Posterior cingulate gyrus (tissue), 11 donors: Measurements from ENCODE around the gene AMIGO3.
A peak's percentile ranks its signal among the peaks of the same experiment; 100 is the strongest.
"Not testable (repeated sequence)": the region's sequence is repeated elsewhere in the genome, so short reads cannot be mapped to it uniquely, and the experiment has no call there.

Experiments used
- DNase-seq, 10 donors: peaks; one replicate each; pipeline versions ENCODE4 v3.0.0 to v3.0.0-alpha.2; 2020 to 2021; ENCODE audit warnings: mixed read lengths in 3 of 10
- intact Hi-C: fragments of 100-400 bp; cut with DNase I; formaldehyde crosslinking; loops from one replicate; pipeline ENCODE4 v1.15.1; 2023

Gene AMIGO3

GRCh38 chr3:49719214-49719884 lies at the start of gene AMIGO3:
AMIGO3 (minus strand) TSS chr3:49719684; CDS start chr3:49719465, 219 bp downstream.
- intact Hi-C loops: no loop called here
- peak; percentile 94 to 99 (median 96) for DNase-seq

DNA sequence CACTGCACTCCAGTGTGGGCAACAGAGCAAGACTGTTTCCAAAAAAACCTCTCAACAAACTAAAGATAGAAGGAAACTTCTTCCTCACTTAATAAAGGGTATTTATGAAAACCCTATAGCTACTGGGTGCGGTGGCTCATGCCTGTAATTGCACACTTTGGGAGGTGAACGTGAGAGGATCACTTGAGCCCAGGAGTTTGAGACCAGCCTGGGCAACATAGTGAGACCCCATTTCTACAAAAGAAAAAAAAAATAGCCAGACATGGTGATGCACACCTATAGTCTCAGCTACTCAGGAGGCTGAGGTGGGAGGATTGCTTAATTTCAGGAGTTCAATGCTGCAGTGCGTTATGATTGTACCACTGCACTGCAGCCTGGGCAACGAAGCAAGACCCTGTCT lies 44.5 kb upstream of the AMIGO3 start:
- DNase-seq: no peak
- intact Hi-C loops: no loop called here

GRCh38 chr3:49761661-49762060 lies 42.2 kb upstream of the AMIGO3 start:
- intact Hi-C loops: no loop called here
- DNase-seq: no peak

DNA sequence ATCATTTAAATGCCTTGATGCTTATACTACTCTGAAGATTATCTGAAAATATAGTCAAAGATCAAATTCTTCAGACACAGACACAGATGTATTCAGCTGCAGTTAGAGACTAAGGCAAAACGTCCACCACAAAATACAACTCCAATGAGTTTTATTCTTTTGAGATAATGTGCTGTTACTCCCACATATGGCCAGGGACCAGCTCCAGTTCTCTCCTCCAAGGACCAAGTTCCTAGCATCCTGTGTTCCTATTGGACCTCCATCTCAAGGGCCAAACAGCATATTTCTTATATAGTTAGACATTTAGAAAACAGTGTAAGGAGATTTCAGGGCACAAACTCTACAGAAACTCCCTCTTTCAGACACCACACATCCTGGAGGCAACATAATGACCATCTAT lies 39.7 kb upstream of the AMIGO3 start:
- intact Hi-C loops: no loop called here
- DNase-seq: no peak

- intact Hi-C loops: no loop called here
Observed at GRCh38 chr3:49757197-49757596, 37.7 kb upstream of the AMIGO3 start.

GRCh38 chr3:49756036-49756435 lies 36.6 kb upstream of the AMIGO3 start:
- no peak for DNase-seq
- intact Hi-C loops: no loop called here

More at GRCh38 chr3:49757197-49757596, 37.7 kb upstream of the AMIGO3 start:
- no peak for DNase-seq

DNA sequence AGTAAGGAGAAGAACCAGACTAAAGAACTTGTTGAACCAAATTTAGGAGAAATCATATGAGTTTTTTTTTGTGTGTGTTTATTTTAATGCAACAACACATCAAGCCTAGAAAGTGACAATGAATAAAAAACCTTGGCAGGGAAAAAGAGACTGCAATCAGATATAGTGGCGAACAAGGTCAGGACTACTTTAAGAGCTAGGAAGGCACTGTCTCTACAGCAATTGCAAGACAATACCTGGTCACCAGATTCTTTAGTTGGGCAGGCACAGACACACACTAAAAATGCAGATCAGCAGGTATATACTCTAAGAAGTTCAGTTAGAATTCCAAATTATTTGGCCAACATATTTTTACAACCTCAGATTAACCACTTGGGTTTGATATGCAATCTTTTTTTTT lies 35.1 kb upstream of the AMIGO3 start:
- DNase-seq: no peak
- intact Hi-C loops: no loop called here

- intact Hi-C loops: no loop called here
- DNase-seq: no peak
Observed at GRCh38 chr3:49751501-49751900, 32.0 kb upstream of the AMIGO3 start.

GRCh38 chr3:49750056-49750455 lies 30.6 kb upstream of the AMIGO3 start:
- intact Hi-C loops: no loop called here

GRCh38 chr3:49748874-49749273 lies 29.4 kb upstream of the AMIGO3 start:
- DNase-seq, intact Hi-C loops: not testable (repeated sequence)

More at GRCh38 chr3:49750056-49750455, 30.6 kb upstream of the AMIGO3 start:
- DNase-seq: no peak

DNA sequence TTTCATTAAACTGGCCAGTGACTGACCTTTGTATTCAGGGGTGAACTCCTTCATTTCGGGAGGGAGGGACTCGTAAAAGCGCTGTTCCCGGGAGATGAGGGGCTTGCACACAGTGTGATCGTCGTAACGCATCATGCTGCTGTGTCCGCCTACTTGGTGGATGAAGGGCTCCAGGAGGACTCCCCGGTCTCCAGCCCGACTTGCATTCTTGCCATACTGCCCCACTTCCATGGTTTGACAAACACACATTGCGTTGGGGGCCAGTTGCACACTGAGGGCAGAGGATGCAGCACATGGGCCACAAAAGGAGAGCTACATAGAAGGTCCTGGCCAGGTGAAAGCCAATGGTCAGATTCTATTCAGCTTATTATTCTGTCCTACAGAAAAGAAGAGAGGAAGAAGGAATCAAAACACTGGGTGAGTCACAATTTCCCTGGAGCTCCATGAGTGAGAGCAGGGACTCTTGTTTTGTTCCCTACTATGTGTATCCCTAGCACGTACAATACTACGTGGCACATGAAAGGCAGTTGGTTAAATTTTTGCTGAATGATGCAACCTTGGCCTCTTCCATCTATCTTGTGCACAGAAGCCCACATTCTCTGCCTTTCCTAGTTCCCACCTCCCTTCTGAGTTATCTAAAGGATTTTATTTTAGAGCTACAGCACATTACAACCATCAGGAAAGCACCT lies 28.5 kb upstream of the AMIGO3 start:
- intact Hi-C loops: no loop called here
- DNase-seq: peak in 1 of 10 donors; percentile 44

DNA sequence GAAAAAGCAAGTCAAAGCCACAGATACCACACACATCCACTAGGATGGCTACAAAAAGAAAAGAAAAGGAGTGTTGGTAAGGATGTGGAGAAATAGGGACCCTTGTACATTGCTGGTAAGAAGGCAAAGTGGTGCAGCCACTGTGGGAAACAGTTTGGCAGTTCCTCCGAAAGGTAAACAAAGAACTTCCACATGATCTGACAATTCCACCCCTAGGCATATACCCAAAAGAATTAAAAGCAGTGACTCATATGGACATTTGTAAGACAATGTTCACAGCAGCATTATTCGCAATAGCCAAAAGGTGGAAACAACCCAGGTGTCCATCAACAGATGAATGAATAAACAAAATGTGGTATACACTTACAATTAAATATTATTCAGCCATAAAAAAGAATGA lies 26.5 kb upstream of the AMIGO3 start:
- no peak for DNase-seq
- intact Hi-C loops: no loop called here

- intact Hi-C loops: no loop called here
- DNase-seq: no peak
Observed at GRCh38 chr3:49740427-49740826, 20.9 kb upstream of the AMIGO3 start.

DNA sequence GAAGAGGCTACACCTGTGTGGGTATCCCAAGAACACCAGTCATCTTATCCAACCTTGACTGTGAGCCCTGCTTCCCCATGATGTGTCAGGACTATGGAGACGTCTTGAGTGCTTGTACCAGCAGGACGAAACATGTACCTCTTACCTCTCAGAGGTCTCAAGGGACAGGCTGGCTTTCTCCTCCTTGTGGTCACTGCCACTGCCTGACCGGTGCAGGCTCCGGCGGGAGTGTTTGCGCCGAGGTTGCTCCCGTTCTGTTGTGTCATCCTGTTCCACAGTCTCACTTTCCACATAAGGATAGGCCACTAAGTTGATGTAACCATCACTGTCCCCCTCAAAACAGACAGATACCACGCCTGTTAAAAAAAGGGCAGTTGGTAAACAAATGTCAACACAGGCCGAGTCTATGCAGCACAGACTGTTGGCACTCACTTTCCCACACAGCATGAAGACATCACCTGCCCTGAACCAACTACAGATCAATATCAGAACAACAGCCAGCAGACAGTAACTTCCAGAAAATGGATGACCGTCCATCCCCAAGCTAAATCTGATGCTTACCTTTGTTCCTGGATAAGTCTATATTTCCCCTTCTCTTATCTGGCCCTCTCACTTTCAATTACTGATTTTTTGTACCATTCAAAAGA lies 18.7 kb upstream of the AMIGO3 start:
- DNase-seq: no peak
- intact Hi-C loops: no loop called here

DNA sequence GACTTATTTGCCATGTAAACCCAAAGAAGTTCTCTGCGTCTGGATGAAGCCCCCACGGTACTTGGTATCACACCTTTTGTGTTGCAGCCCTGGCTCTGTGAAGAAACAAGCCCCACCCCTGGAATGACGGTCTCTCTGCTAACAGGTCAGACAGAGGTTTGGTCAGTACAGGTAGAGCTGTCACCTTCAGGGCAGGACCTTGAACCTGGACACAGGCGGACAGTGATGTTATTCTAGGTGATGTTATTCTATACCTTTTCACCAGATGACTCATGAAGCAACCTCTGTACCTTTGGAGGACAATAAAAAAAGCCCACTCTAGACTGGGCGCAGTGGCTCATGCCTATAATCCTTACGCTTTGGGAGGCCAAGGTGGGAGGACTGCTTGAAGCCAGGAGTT lies 15.3 kb upstream of the AMIGO3 start:
- DNase-seq: no peak
- intact Hi-C loops: no loop called here

- intact Hi-C loops: no loop called here
- no peak for DNase-seq
Observed at GRCh38 chr3:49733551-49733950, 14.1 kb upstream of the AMIGO3 start.

DNA sequence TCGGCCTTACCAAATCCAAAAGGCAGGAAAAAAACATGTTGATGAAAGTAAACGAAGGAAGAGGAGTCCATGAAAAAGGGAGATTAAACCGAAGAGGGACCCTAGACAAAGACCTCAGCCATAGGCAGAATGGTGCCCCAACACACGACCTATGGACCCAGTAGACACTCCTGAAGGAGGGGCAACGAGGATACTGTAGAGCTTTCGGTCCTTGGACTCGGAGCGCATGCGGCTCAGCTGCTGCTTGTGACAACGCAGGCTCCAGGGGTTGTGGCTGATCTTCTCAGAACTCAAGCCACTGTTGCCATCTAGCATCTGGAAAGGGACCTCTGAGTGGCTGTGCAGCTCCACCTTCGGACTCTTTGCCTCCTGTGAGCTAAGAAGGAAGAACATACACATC lies 13.1 kb upstream of the AMIGO3 start:
- DNase-seq: no peak
- intact Hi-C loops: no loop called here

- intact Hi-C loops: loop anchor here (10.0 kb wide), 1 partner anchor 105 kb away; no protein-coding TSS in a partner anchor
- DNase-seq: peak in 1 of 10 donors; percentile 53
Observed at GRCh38 chr3:49729966-49730609, 10.6 kb upstream of the AMIGO3 start.

DNA sequence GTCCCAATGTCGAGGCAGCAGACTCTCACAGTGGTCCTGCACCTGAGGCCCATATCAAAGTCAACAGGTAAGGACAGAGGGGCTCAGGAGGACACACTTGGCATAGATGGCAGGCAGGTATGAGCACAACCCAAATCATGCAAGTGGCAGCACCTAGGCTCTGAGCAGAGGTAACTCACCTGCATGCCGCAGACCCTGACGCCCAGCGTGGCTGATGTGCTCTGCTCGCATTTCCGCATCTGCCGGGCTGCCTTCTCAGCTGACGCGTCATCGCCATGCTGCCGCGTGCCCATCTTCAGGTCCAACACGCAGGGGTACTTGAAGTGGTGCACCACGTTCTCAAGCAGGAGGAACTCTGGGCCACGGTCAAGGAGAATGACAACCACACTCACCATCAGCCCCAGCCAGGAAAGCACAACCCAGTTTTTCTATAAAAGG lies 8.5 kb upstream of the AMIGO3 start:
- intact Hi-C loops: loop anchor here (10.0 kb wide), 1 partner anchor 107 kb away; no protein-coding TSS in a partner anchor
- peak in 3 of 10 donors; percentile 6 to 81 (median 78) for DNase-seq

- peak in 2 of 10 donors; percentile 72 to 74 for DNase-seq
- intact Hi-C loops: loop anchor here (10.0 kb wide), 1 partner anchor 107 kb away; no protein-coding TSS in a partner anchor
Observed at GRCh38 chr3:49727154-49727923, 7.9 kb upstream of the AMIGO3 start.
